Natural killer cell (primary cell): ENCODE results near the gene COL19A1. TPM values are rescaled to one million over a fixed set of nuclear protein-coding genes. Genes with fewer than 3 reads are reported as not detected.

Experiments
- ATAC-seq, 3 donors: fragments of 150-1000 bp in 2 of 3; fragments of 200-7000 bp in 1 of 3; cut with Tn5 transposase; 1 replicate in 1 of 3; 2 replicates in 2 of 3; pipeline ENCODE4 v1.10.0; 2021; ENCODE audit warnings: mild to moderate bottlenecking in 2 of 3, moderate library complexity in 2 of 3
- DNase-seq, 2 donors: peaks; one replicate each; pipeline versions ENCODE4 v3.0.0 to v3.0.0-alpha.2; 2013 to 2021; ENCODE audit warnings: mixed read lengths in 1 of 2
- H3K27ac ChIP-seq: one replicate; pipeline ENCODE4 v1.5.1; 2013; ENCODE audit warnings: mild to moderate bottlenecking, low read length
- H3K27me3 ChIP-seq: one replicate; pipeline ENCODE4 v1.6.1; 2013; ENCODE audit warnings: low read length; ENCODE audit not compliant: control insufficient read depth, insufficient read depth
- H3K36me3 ChIP-seq: one replicate; pipeline ENCODE4 v1.6.1; 2013; ENCODE audit warnings: low read length; ENCODE audit not compliant: control insufficient read depth, insufficient read depth
- H3K4me1 ChIP-seq: one replicate; pipeline ENCODE4 v1.6.1; 2013; ENCODE audit warnings: low read length; ENCODE audit not compliant: control insufficient read depth, insufficient read depth
- H3K4me3 ChIP-seq: one replicate; pipeline ENCODE4 v1.5.1; 2013; ENCODE audit warnings: low read length
- H3K9me3 ChIP-seq: one replicate; pipeline ENCODE4 v1.6.1; 2013; ENCODE audit warnings: low read length; ENCODE audit not compliant: control insufficient read depth, insufficient read depth
- H3K27ac Mint-ChIP-seq, 2 donors: one replicate each; pipeline ENCODE4 v1.8.0; 2022; ENCODE audit warnings: mild to moderate bottlenecking in 2 of 2, mixed read lengths in 2 of 2, moderate library complexity in 1 of 2
- H3K27me3 Mint-ChIP-seq, 2 donors: one replicate each; pipeline ENCODE4 v1.8.0; 2022; ENCODE audit warnings: low read depth in 2 of 2, mixed read lengths in 2 of 2
- H3K36me3 Mint-ChIP-seq: one replicate; pipeline ENCODE4 v1.8.0; 2022; ENCODE audit warnings: mixed read lengths
- H3K4me1 Mint-ChIP-seq, 2 donors: one replicate each; pipeline ENCODE4 v1.8.0; 2022; ENCODE audit warnings: mixed read lengths in 2 of 2
- H3K4me3 Mint-ChIP-seq: one replicate; pipeline ENCODE4 v1.8.0; 2022; ENCODE audit warnings: mild to moderate bottlenecking, moderate library complexity, mixed read lengths
- H3K9me3 Mint-ChIP-seq, 2 donors: one replicate each; pipeline ENCODE4 v1.8.0; 2022; ENCODE audit warnings: mixed read lengths in 2 of 2
- WGBS: methylation state at CpG from one replicate; pipeline ENCODE4 v1.1.7; 2013; ENCODE audit warnings: missing lambda C conversion rate; ENCODE audit not compliant: insufficient coverage; 5-methylcytosine and 5-hydroxymethylcytosine counted together
- intact Hi-C: fragments of 100-400 bp; cut with micrococcal nuclease; formaldehyde crosslinking; loops from one replicate; pipeline ENCODE4 v1.14.2; 2022
- total RNA-seq, 4 donors: library from RNA; stranded (reverse); fragments of 120-200 nt in 1 of 4; gene quantifications; one replicate each; pipeline versions ENCODE4 v1.2.3 to v1.2.4, GENCODE V29; 2013 to 2022
- TF ChIP-seq, protein P1 (sequence below): fragments of 200-600 bp; IDR thresholded peaks from one replicate; pipeline ENCODE4 v1.8.0; 2022; ENCODE audit warnings: antibody characterized with exemption

Gene COL19A1
- total RNA-seq, 3 donors from 2014 or later (not counting 1 experiment from before 2014, with no cell fraction given), result 0.07 to 0.33 (median 0.18) TPM

DNA sequence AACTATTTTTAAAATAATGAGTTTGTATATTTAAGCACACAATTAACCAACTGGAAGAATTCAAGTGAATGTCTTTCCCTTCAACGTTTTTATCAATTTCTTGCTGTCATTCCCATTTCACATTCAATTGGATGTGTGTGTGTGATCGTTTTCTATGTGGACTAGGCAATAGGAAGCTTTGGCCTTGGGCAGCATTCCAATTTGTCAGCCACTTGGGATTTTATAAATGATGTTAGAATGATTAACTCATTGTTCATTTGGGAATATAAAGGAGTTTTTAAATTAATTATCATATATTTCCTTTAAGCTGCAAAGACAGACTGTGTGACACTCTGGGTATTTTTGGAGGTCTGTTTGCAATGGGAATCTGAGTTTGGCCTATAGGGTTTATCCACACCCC lies 274.1 kb downstream of the COL19A1 start:
- no peaks in the 10 kb centered on the region for H3K27me3 Mint-ChIP-seq
- DNase-seq (no peak), ATAC-seq (no peak)
- peaks cover 3% of the 10 kb centered on the region in 2 donors for H3K9me3 Mint-ChIP-seq
- Histone ChIP-seq H3K27me3 (no peaks in the 10 kb centered on the region), H3K4me1 (no peaks in the 10 kb centered on the region), H3K4me3 (no peak overlapping the region), H3K9me3 (no peaks in the 10 kb centered on the region), H3K36me3 (no peaks in the 10 kb centered on the region), H3K27ac (no peak overlapping the region)
- intact Hi-C loops, result no loop called here
- H3K36me3 Mint-ChIP-seq, result no peaks in the 10 kb centered on the region
- H3K27ac Mint-ChIP-seq, result no peak overlapping the region
- H3K4me3 Mint-ChIP-seq, result no peak overlapping the region
- WGBS, result no CpG with 5 or more reads among the region's 2 CpGs
- TF ChIP-seq, protein P1, sequence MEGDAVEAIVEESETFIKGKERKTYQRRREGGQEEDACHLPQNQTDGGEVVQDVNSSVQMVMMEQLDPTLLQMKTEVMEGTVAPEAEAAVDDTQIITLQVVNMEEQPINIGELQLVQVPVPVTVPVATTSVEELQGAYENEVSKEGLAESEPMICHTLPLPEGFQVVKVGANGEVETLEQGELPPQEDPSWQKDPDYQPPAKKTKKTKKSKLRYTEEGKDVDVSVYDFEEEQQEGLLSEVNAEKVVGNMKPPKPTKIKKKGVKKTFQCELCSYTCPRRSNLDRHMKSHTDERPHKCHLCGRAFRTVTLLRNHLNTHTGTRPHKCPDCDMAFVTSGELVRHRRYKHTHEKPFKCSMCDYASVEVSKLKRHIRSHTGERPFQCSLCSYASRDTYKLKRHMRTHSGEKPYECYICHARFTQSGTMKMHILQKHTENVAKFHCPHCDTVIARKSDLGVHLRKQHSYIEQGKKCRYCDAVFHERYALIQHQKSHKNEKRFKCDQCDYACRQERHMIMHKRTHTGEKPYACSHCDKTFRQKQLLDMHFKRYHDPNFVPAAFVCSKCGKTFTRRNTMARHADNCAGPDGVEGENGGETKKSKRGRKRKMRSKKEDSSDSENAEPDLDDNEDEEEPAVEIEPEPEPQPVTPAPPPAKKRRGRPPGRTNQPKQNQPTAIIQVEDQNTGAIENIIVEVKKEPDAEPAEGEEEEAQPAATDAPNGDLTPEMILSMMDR, result no peak
- H3K4me1 Mint-ChIP-seq, result no peaks in the 10 kb centered on the region

DNA sequence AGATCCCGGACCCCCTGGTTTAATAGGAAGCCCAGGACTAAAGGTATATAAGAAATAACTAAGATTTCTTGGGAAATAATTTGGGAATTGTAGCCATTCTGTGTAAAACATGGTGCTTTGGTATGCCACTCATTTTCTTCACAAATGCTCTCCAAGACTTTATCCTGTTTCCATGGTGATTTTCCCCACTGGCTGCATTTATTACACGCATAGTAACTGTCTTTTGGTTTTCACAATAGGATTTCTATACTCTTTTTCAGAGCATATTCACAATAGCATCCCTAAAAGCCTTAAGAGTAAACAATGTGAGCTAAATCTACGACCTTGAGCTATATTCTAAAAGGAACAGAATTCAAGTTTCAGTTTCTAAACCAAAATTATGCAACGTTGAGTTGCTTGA lies 275.7 kb downstream of the COL19A1 start:
- Histone ChIP-seq H3K27me3 (no peaks in the 10 kb centered on the region), H3K27ac (no peak overlapping the region), H3K4me3 (no peak overlapping the region), H3K36me3 (no peaks in the 10 kb centered on the region), H3K4me1 (no peaks in the 10 kb centered on the region), H3K9me3 (no peaks in the 10 kb centered on the region)
- DNase-seq, result no peak
- TF ChIP-seq, protein P1, result no peak
- Mint-ChIP-seq H3K36me3 (no peaks in the 10 kb centered on the region), H3K27me3 (no peaks in the 10 kb centered on the region), H3K4me1 (no peaks in the 10 kb centered on the region), H3K27ac (no peak overlapping the region), H3K9me3 (peaks cover 3% of the 10 kb centered on the region in 2 donors), H3K4me3 (no peak overlapping the region)
- intact Hi-C loops, result no loop called here
- no peak for ATAC-seq
- 84% methylated on average over 3 of the region's 4 CpGs for WGBS

DNA sequence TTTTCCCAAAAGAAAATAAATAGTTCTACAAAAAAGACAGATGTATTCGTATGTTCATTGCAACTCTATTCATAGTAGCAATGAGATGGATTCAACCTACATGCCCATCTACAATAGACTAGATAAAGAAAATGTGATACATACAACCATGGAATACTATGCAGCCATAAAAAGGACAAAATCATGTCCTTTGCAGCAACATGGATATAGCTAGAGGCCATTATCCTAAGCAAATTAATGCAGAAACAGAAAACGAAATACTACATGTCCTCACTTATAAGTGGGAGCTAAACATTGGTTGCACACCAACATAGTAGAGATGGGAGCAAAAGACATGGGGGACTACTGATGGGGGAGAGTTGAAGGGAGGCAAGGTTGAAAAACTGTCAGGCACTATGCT lies 278.8 kb downstream of the COL19A1 start:
- Mint-ChIP-seq H3K27me3 (no peaks in the 10 kb centered on the region), H3K4me1 (no peaks in the 10 kb centered on the region), H3K27ac (no peak overlapping the region), H3K4me3 (no peak overlapping the region), H3K36me3 (no peaks in the 10 kb centered on the region), H3K9me3 (peaks cover 3% of the 10 kb centered on the region in 2 donors)
- Histone ChIP-seq H3K4me1 (no peaks in the 10 kb centered on the region), H3K27me3 (no peaks in the 10 kb centered on the region), H3K27ac (no peak overlapping the region), H3K36me3 (no peaks in the 10 kb centered on the region), H3K4me3 (no peak overlapping the region), H3K9me3 (no peaks in the 10 kb centered on the region)
- TF ChIP-seq, protein P1, result no peak
- ATAC-seq (no peak), DNase-seq (no peak)
- WGBS, result 100% methylated on average over 1 of the region's 2 CpGs
- intact Hi-C loops, result no loop called here

- TF ChIP-seq, protein P1, result no peak
- no peak overlapping the region for H3K4me3 ChIP-seq
- H3K27me3 ChIP-seq, result no peaks in the 10 kb centered on the region
- no peak overlapping the region for H3K27ac ChIP-seq
- DNase-seq (no peak), ATAC-seq (no peak)
- H3K4me1 Mint-ChIP-seq, result no peaks in the 10 kb centered on the region
- intact Hi-C loops, result no loop called here
- no peak overlapping the region for H3K27ac Mint-ChIP-seq
- H3K9me3 Mint-ChIP-seq, result peaks cover 3% of the 10 kb centered on the region in 2 donors
- H3K36me3 Mint-ChIP-seq, result no peaks in the 10 kb centered on the region
- H3K27me3 Mint-ChIP-seq, result no peaks in the 10 kb centered on the region
- no peaks in the 10 kb centered on the region for H3K36me3 ChIP-seq
- no peaks in the 10 kb centered on the region for H3K4me1 ChIP-seq
- no peaks in the 10 kb centered on the region for H3K9me3 ChIP-seq
- 83% methylated on average over 5 of the region's 6 CpGs for WGBS
- H3K4me3 Mint-ChIP-seq, result no peak overlapping the region
Measured at GRCh38 chr6:70149209-70149788, 282.9 kb downstream of the COL19A1 start.
